Trophoblast cell (in vitro differentiated cells and primary cell): ENCODE data around the gene TMA7B.

Experiments used
- DNase-seq, 2 donors: peaks; one replicate each; pipeline ENCODE4 v3.0.0-alpha.2; 2016
- H2AFZ ChIP-seq: 2 replicates; pipeline ENCODE4 v1.6.1; 2013; ENCODE audit warnings: low read length, moderate library complexity, mild to moderate bottlenecking; ENCODE audit not compliant: insufficient read depth, poor library complexity
- H2AK5ac ChIP-seq: 2 replicates; pipeline ENCODE4 v1.6.1; 2013; ENCODE audit warnings: mild to moderate bottlenecking, low read length
- H2BK120ac ChIP-seq: 2 replicates; pipeline ENCODE4 v1.6.1; 2013; ENCODE audit warnings: low read length, mild to moderate bottlenecking, moderate library complexity; ENCODE audit not compliant: insufficient read depth, poor library complexity
- H2BK12ac ChIP-seq: 2 replicates; pipeline ENCODE4 v1.6.1; 2013; ENCODE audit warnings: mild to moderate bottlenecking, low read length, moderate library complexity
- H2BK5ac ChIP-seq: 2 replicates; pipeline ENCODE4 v1.6.1; 2013; ENCODE audit warnings: low read length, low read depth, moderate library complexity, mild to moderate bottlenecking; ENCODE audit not compliant: poor library complexity
- H3K14ac ChIP-seq: 2 replicates; pipeline ENCODE4 v1.6.1; 2013; ENCODE audit warnings: mild to moderate bottlenecking, low read length
- H3K18ac ChIP-seq: 2 replicates; pipeline ENCODE4 v1.6.1; 2013; ENCODE audit warnings: mild to moderate bottlenecking, low read length
- H3K23ac ChIP-seq: 2 replicates; pipeline ENCODE4 v1.6.1; 2013; ENCODE audit warnings: low read length
- H3K27ac ChIP-seq: 2 replicates; pipeline ENCODE4 v1.5.1; 2013; ENCODE audit warnings: low read depth, mild to moderate bottlenecking, inconsistent platforms, low read length, moderate library complexity
- H3K27me3 ChIP-seq: 2 replicates; pipeline ENCODE4 v1.6.1; 2013; ENCODE audit warnings: inconsistent platforms, mild to moderate bottlenecking, low read length, moderate library complexity; ENCODE audit not compliant: insufficient read depth
- H3K36me3 ChIP-seq, 2 experiments: 1 replicate in 1 of 2; 2 replicates in 1 of 2; pipeline ENCODE4 v1.6.1; 2013; ENCODE audit warnings: low read length in 2 of 2, mild to moderate bottlenecking in 2 of 2, moderate library complexity in 1 of 2; ENCODE audit not compliant: insufficient read depth in 2 of 2, control insufficient read depth in 1 of 2
- H3K4ac ChIP-seq: 2 replicates; pipeline ENCODE4 v1.6.1; 2013; ENCODE audit warnings: low read depth, mild to moderate bottlenecking, low read length, moderate library complexity
- H3K4me1 ChIP-seq, 2 experiments: 1 replicate in 1 of 2; 2 replicates in 1 of 2; pipeline ENCODE4 v1.6.1; 2013; ENCODE audit warnings: low read length in 2 of 2, mild to moderate bottlenecking in 2 of 2, moderate library complexity in 1 of 2; ENCODE audit not compliant: insufficient read depth in 2 of 2, control insufficient read depth in 1 of 2
- H3K4me2 ChIP-seq: 2 replicates; pipeline ENCODE4 v1.6.1; 2013; ENCODE audit warnings: inconsistent platforms, mild to moderate bottlenecking, low read length, moderate library complexity
- H3K4me3 ChIP-seq: 2 replicates; pipeline ENCODE4 v1.5.1; 2013; ENCODE audit warnings: mild to moderate bottlenecking, low read depth, low read length, inconsistent platforms
- H3K79me1 ChIP-seq: one replicate; pipeline ENCODE4 v1.6.1; 2013; ENCODE audit warnings: low read length
- H3K79me2 ChIP-seq: 2 replicates; pipeline ENCODE4 v1.6.1; 2013; ENCODE audit warnings: low read length, mild to moderate bottlenecking; ENCODE audit not compliant: control insufficient read depth, insufficient read depth, poor library complexity
- H3K9ac ChIP-seq: 2 replicates; pipeline ENCODE4 v1.6.1; 2013; ENCODE audit warnings: mild to moderate bottlenecking, low read length
- H3K9me3 ChIP-seq: 2 replicates; pipeline ENCODE4 v1.6.1; 2013; ENCODE audit warnings: low read depth, mild to moderate bottlenecking, control low read depth, inconsistent platforms, low read length; ENCODE audit not compliant: insufficient read depth
- H4K12ac ChIP-seq: 2 replicates; pipeline ENCODE4 v1.6.1; 2013; ENCODE audit warnings: low read depth, mild to moderate bottlenecking, low read length, moderate library complexity
- H4K8ac ChIP-seq: 2 replicates; pipeline ENCODE4 v1.6.1; 2013; ENCODE audit warnings: low read depth, mild to moderate bottlenecking, low read length, moderate library complexity
- H4K91ac ChIP-seq: one replicate; pipeline ENCODE4 v1.6.1; 2013; ENCODE audit warnings: low read depth, mild to moderate bottlenecking, low read length, moderate library complexity
- WGBS: extraction: QIAGEN DNeasy Blood & Tissue Kit; methylation state at CpG from one replicate; pipeline ENCODE4 v1.1.7; 2013; ENCODE audit warnings: missing lambda C conversion rate; ENCODE audit not compliant: insufficient read length, insufficient coverage; ENCODE audit errors: extremely low coverage; 5-methylcytosine and 5-hydroxymethylcytosine counted together

TMA7B gene

DNA sequence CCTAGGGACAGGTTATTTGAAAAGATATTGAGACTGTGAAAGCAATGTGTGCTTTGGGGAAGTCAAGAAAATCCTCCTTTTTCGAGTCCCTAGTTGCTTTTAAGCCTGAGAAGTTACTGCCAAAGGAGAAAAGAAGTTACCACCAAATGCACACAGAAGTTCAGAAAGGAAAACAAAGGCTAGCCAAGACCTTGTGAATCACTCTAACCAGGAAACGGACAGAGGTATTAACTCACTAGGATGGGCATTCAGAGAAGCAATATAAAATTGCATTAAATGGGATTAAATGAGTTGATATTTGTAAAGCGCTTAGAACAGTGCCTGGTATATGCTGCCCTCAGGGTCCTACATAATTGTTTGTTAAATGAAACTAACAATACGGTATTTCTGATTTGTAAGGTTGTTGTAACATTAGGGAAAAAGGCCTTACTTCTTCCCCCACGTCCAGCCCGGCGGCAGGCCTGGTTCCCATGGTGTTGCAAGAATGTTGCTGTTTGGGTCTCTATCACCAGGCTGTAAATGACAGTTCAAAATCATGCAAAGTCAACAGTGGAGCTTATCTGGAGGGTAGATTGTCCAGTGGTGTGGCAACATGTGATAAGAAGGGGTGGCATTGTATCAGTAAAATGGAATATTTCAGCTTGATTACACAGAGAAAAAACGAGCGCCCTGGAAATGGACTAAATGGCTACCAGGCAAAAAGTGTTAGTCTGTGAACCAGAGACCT is 7.1 kb downstream of the TMA7B start:
- Histone ChIP-seq H3K9me3 (no peaks in the 10 kb centered on the region), H3K9ac (no peak overlapping the region), H3K4me2 (no peak overlapping the region), H3K18ac (no peak overlapping the region), H2AFZ (no peak overlapping the region), H4K91ac (no peak overlapping the region), H3K79me1 (no peaks in the 10 kb centered on the region), H3K27me3 (no peaks in the 10 kb centered on the region), H3K4me1 (peaks cover 0 to 2% of the 10 kb centered on the region in 2 experiments), H3K27ac (no peak overlapping the region), H3K79me2 (peaks cover 2% of the 10 kb centered on the region), H3K14ac (no peak overlapping the region), H3K4ac (no peak overlapping the region), H2BK5ac (no peak overlapping the region), H3K36me3 (no peaks in the 10 kb centered on the region), H2BK12ac (no peak overlapping the region), H3K23ac (no peak overlapping the region), H2AK5ac (no peak overlapping the region), H3K4me3 (no peak overlapping the region), H4K8ac (no peak overlapping the region), H4K12ac (no peak overlapping the region), H2BK120ac (no peak overlapping the region)
- no peak for DNase-seq
- no CpG with 5 or more reads among the region's 9 CpGs for WGBS

- Histone ChIP-seq H4K91ac (peak overlapping the region; percentile 29), H3K27me3 (no peaks in the 10 kb centered on the region), H3K4me3 (no peak overlapping the region), H2AK5ac (no peak overlapping the region), H3K27ac (no peak overlapping the region), H3K36me3 (no peaks in the 10 kb centered on the region), H3K79me1 (no peaks in the 10 kb centered on the region), H3K9me3 (peaks cover 1% of the 10 kb centered on the region), H2AFZ (no peak overlapping the region), H3K9ac (no peak overlapping the region), H3K4me2 (no peak overlapping the region), H4K8ac (no peak overlapping the region), H4K12ac (no peak overlapping the region), H2BK12ac (no peak overlapping the region), H3K4me1 (peaks cover 0 to 2% of the 10 kb centered on the region in 2 experiments), H2BK120ac (no peak overlapping the region), H3K79me2 (peaks cover 2% of the 10 kb centered on the region), H3K4ac (no peak overlapping the region), H3K14ac (no peak overlapping the region), H3K23ac (no peak overlapping the region), H3K18ac (no peak overlapping the region), H2BK5ac (no peak overlapping the region)
- WGBS: no CpG with 5 or more reads among the region's 20 CpGs
- DNase-seq: no peak
Measured at GRCh38 chr22:39967996-39968972, 8.1 kb downstream of the TMA7B start.

DNA sequence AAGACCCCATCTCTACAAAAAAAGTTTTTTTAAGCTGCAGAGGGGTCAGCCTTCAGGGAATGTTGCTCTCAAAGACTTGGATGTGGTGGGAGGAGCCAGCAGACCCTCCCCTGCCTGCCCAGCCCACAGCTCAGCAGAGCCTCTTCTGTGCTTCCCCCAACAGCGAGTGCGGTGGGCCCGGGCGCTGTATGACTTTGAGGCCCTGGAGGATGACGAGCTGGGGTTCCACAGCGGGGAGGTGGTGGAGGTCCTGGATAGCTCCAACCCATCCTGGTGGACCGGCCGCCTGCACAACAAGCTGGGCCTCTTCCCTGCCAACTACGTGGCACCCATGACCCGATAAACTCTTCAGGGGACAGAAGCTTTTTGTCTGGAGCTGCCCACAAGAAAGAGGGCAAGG is 10.5 kb downstream of the TMA7B start:
- Histone ChIP-seq H3K27me3 (no peaks in the 10 kb centered on the region), H4K8ac (no peak overlapping the region), H3K79me2 (peaks cover 2% of the 10 kb centered on the region), H2BK5ac (no peak overlapping the region), H3K36me3 (no peaks in the 10 kb centered on the region), H3K18ac (no peak overlapping the region), H2BK120ac (no peak overlapping the region), H3K4me3 (no peak overlapping the region), H4K91ac (no peak overlapping the region), H2AFZ (no peak overlapping the region), H4K12ac (no peak overlapping the region), H2AK5ac (no peak overlapping the region), H3K9ac (no peak overlapping the region), H3K79me1 (no peaks in the 10 kb centered on the region), H3K4me2 (no peak overlapping the region), H2BK12ac (no peak overlapping the region), H3K4ac (no peak overlapping the region), H3K9me3 (peaks cover 1% of the 10 kb centered on the region), H3K4me1 (peaks cover 0 to 2% of the 10 kb centered on the region in 2 experiments), H3K23ac (no peak overlapping the region), H3K14ac (no peak overlapping the region), H3K27ac (no peak overlapping the region)
- DNase-seq: no peak
- WGBS: no CpG with 5 or more reads among the region's 10 CpGs

- H3K4me3 ChIP-seq: no peak overlapping the region
- no CpG with 5 or more reads among the region's 5 CpGs for WGBS
- H3K4me2 ChIP-seq: no peak overlapping the region
- peaks cover 2% of the 10 kb centered on the region for H3K79me2 ChIP-seq
- no peak for DNase-seq
- H4K12ac ChIP-seq: no peak overlapping the region
- peaks cover 1% of the 10 kb centered on the region for H3K9me3 ChIP-seq
- no peak overlapping the region for H2BK5ac ChIP-seq
- no peaks in the 10 kb centered on the region for H3K36me3 ChIP-seq
- H4K91ac ChIP-seq: no peak overlapping the region
- H3K27me3 ChIP-seq: no peaks in the 10 kb centered on the region
- H2AK5ac ChIP-seq: no peak overlapping the region
- no peak overlapping the region for H4K8ac ChIP-seq
- H3K9ac ChIP-seq: no peak overlapping the region
- H3K79me1 ChIP-seq: no peaks in the 10 kb centered on the region
- H3K4ac ChIP-seq: no peak overlapping the region
- H2AFZ ChIP-seq: no peak overlapping the region
- H3K18ac ChIP-seq: no peak overlapping the region
- no peak overlapping the region for H2BK12ac ChIP-seq
- H3K27ac ChIP-seq: no peak overlapping the region
- peak overlapping the region; percentile 72 for H3K23ac ChIP-seq
- no peak overlapping the region for H2BK120ac ChIP-seq
- no peak overlapping the region for H3K14ac ChIP-seq
- peaks cover 0 to 2% of the 10 kb centered on the region in 2 experiments for H3K4me1 ChIP-seq
Measured at GRCh38 chr22:39972641-39973040, 12.4 kb downstream of the TMA7B start.
